Mesendoderm (in vitro differentiated cells): ENCODE data around the gene NLGN1.

Source experiments
- DNase-seq: peaks from one replicate; pipeline ENCODE4 v3.0.0; 2013
- H2AK5ac ChIP-seq: 2 replicates; pipeline ENCODE4 v1.6.1; 2013; ENCODE audit warnings: low read length, inconsistent platforms
- H2BK120ac ChIP-seq: 2 replicates; pipeline ENCODE4 v1.6.1; 2013; ENCODE audit warnings: low read depth, mild to moderate bottlenecking, low read length, moderate library complexity, mixed read lengths
- H2BK15ac ChIP-seq: replicated peaks from 2 replicates; pipeline ENCODE4 v1.6.1; 2013; ENCODE audit warnings: low read depth, mild to moderate bottlenecking, moderate library complexity
- H2BK5ac ChIP-seq: 2 replicates; pipeline ENCODE4 v1.6.1; 2013; ENCODE audit warnings: low read length, inconsistent platforms
- H3K18ac ChIP-seq: 2 replicates; pipeline ENCODE4 v1.6.1; 2013; ENCODE audit warnings: mild to moderate bottlenecking, low read length, mixed read lengths
- H3K23ac ChIP-seq: one replicate; pipeline ENCODE4 v1.6.1; 2013; ENCODE audit warnings: low read length
- H3K27ac ChIP-seq: 2 replicates; pipeline ENCODE4 v1.5.1; 2013; ENCODE audit warnings: low read depth, mild to moderate bottlenecking, inconsistent platforms, low read length, moderate library complexity
- H3K27me3 ChIP-seq: 2 replicates; pipeline ENCODE4 v1.6.1; 2013; ENCODE audit warnings: low read length, control low read depth, mild to moderate bottlenecking, inconsistent platforms; ENCODE audit not compliant: insufficient read depth, poor library complexity
- H3K36me3 ChIP-seq: 2 replicates; pipeline ENCODE4 v1.6.1; 2013; ENCODE audit warnings: low read length, inconsistent platforms; ENCODE audit not compliant: control insufficient read depth, insufficient read depth
- H3K4ac ChIP-seq: one replicate; pipeline ENCODE4 v1.6.1; 2013; ENCODE audit warnings: low read depth, mild to moderate bottlenecking, low read length, moderate library complexity
- H3K4me1 ChIP-seq: 2 replicates; pipeline ENCODE4 v1.6.1; 2013; ENCODE audit warnings: low read depth, low read length, inconsistent platforms; ENCODE audit not compliant: control insufficient read depth
- H3K4me2 ChIP-seq: 2 replicates; pipeline ENCODE4 v1.6.1; 2013; ENCODE audit warnings: low read length
- H3K4me3 ChIP-seq: 2 replicates; pipeline ENCODE4 v1.5.1; 2013; ENCODE audit warnings: mild to moderate bottlenecking, low read length
- H3K56ac ChIP-seq: one replicate; pipeline ENCODE4 v1.6.1; 2013; ENCODE audit warnings: low read length
- H3K79me1 ChIP-seq: 2 replicates; pipeline ENCODE4 v1.6.1; 2013; ENCODE audit warnings: low read length, inconsistent platforms
- H3K79me2 ChIP-seq: 2 replicates; pipeline ENCODE4 v1.6.1; 2013; ENCODE audit warnings: mild to moderate bottlenecking, low read length; ENCODE audit not compliant: control insufficient read depth, insufficient read depth
- H3K9ac ChIP-seq: 2 replicates; pipeline ENCODE4 v1.6.1; 2013; ENCODE audit warnings: low read length, inconsistent platforms
- H4K5ac ChIP-seq: one replicate; pipeline ENCODE4 v1.6.1; 2013; ENCODE audit warnings: low read length
- H4K8ac ChIP-seq: one replicate; pipeline ENCODE4 v1.6.1; 2013; ENCODE audit warnings: low read depth, mild to moderate bottlenecking, control low read depth, low read length, moderate library complexity
- WGBS: extraction: QIAGEN DNeasy Blood & Tissue Kit; methylation state at CpG from one replicate; pipeline ENCODE4 v1.1.7; 2013; ENCODE audit warnings: low lambda C conversion rate, missing lambda C conversion rate; ENCODE audit not compliant: insufficient coverage; ENCODE audit errors: extremely low coverage; 5-methylcytosine and 5-hydroxymethylcytosine counted together

Gene NLGN1

GRCh38 chr3:173753593-173753992 lies 356.0 kb downstream of the NLGN1 start:
- no peaks in the 10 kb centered on the region for H3K27me3 ChIP-seq
- no peak overlapping the region for H3K4me3 ChIP-seq
- H3K79me1 ChIP-seq = no peaks in the 10 kb centered on the region
- no peak overlapping the region for H3K27ac ChIP-seq
- H3K9ac ChIP-seq = no peak overlapping the region
- H2AK5ac ChIP-seq = no peak overlapping the region
- H3K79me2 ChIP-seq = no peaks in the 10 kb centered on the region
- H3K56ac ChIP-seq = no peak overlapping the region
- no peak overlapping the region for H4K8ac ChIP-seq
- no peak overlapping the region for H2BK15ac ChIP-seq
- H3K4me1 ChIP-seq = no peaks in the 10 kb centered on the region
- H3K36me3 ChIP-seq = no peaks in the 10 kb centered on the region
- no peak overlapping the region for H3K18ac ChIP-seq
- H3K4me2 ChIP-seq = no peak overlapping the region
- no peak for DNase-seq
- H2BK120ac ChIP-seq = no peak overlapping the region
- H2BK5ac ChIP-seq = no peak overlapping the region
- H3K4ac ChIP-seq = no peak overlapping the region
- H4K5ac ChIP-seq = no peak overlapping the region
- H3K23ac ChIP-seq = no peak overlapping the region

GRCh38 chr3:173755161-173755560 lies 357.6 kb downstream of the NLGN1 start:
- H3K23ac ChIP-seq = no peak overlapping the region
- no peaks in the 10 kb centered on the region for H3K36me3 ChIP-seq
- no peak overlapping the region for H3K56ac ChIP-seq
- no peaks in the 10 kb centered on the region for H3K4me1 ChIP-seq
- no peak for DNase-seq
- no peak overlapping the region for H2BK5ac ChIP-seq
- H3K4ac ChIP-seq = no peak overlapping the region
- H4K8ac ChIP-seq = no peak overlapping the region
- H3K9ac ChIP-seq = no peak overlapping the region
- H4K5ac ChIP-seq = no peak overlapping the region
- H3K4me3 ChIP-seq = no peak overlapping the region
- H3K27ac ChIP-seq = no peak overlapping the region
- H3K18ac ChIP-seq = no peak overlapping the region
- no peaks in the 10 kb centered on the region for H3K79me2 ChIP-seq
- H2BK15ac ChIP-seq = no peak overlapping the region
- H2AK5ac ChIP-seq = no peak overlapping the region
- no peaks in the 10 kb centered on the region for H3K27me3 ChIP-seq
- no peaks in the 10 kb centered on the region for H3K79me1 ChIP-seq
- H3K4me2 ChIP-seq = no peak overlapping the region
- no peak overlapping the region for H2BK120ac ChIP-seq

DNA sequence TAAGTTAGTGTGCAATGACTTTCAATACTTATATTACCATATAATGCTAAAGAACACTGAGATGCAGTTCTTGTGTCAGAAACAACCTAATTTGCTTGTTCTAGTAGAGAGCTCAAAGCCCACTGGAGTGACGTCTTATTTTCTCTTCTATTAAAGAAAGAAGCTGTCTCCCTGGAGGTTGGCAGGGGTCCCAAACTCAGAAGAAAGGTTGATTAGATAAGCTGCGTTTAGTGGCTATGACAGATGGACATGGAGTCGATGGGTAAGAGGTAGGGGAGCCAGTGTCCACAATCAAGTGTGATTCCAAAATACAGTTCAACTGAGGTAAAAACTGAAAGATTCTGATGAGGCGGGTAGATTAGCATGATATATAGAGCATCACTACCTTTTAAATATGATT lies 363.6 kb downstream of the NLGN1 start:
- H3K36me3 ChIP-seq = no peaks in the 10 kb centered on the region
- no peak overlapping the region for H3K23ac ChIP-seq
- no peak for DNase-seq
- H3K27me3 ChIP-seq = no peaks in the 10 kb centered on the region
- no peak overlapping the region for H3K4me2 ChIP-seq
- no peak overlapping the region for H2BK5ac ChIP-seq
- H3K4me1 ChIP-seq = no peaks in the 10 kb centered on the region
- no peak overlapping the region for H3K4ac ChIP-seq
- no peak overlapping the region for H4K8ac ChIP-seq
- no peak overlapping the region for H3K56ac ChIP-seq
- no peak overlapping the region for H3K27ac ChIP-seq
- H3K18ac ChIP-seq = no peak overlapping the region
- H2BK15ac ChIP-seq = no peak overlapping the region
- no peaks in the 10 kb centered on the region for H3K79me1 ChIP-seq
- no peak overlapping the region for H3K9ac ChIP-seq
- H3K79me2 ChIP-seq = no peaks in the 10 kb centered on the region
- H2AK5ac ChIP-seq = no peak overlapping the region
- no peak overlapping the region for H2BK120ac ChIP-seq
- H3K4me3 ChIP-seq = no peak overlapping the region
- H4K5ac ChIP-seq = no peak overlapping the region
- WGBS = no CpG with 5 or more reads among the region's 4 CpGs

- Histone ChIP-seq H3K4me3 (no peak overlapping the region), H2BK120ac (no peak overlapping the region), H3K4ac (no peak overlapping the region), H2AK5ac (no peak overlapping the region), H3K23ac (no peak overlapping the region), H3K27me3 (no peaks in the 10 kb centered on the region), H3K9ac (no peak overlapping the region), H4K5ac (no peak overlapping the region), H2BK5ac (no peak overlapping the region), H4K8ac (no peak overlapping the region), H3K56ac (no peak overlapping the region), H3K79me2 (no peaks in the 10 kb centered on the region), H3K4me1 (no peaks in the 10 kb centered on the region), H3K36me3 (no peaks in the 10 kb centered on the region), H3K4me2 (no peak overlapping the region), H3K27ac (no peak overlapping the region), H2BK15ac (no peak overlapping the region), H3K79me1 (no peaks in the 10 kb centered on the region), H3K18ac (no peak overlapping the region)
- DNase-seq = no peak
- whole genome bisulfite sequencing = no CpG with 5 or more reads among the region's 4 CpGs
Measured at GRCh38 chr3:173762501-173762900, 365.0 kb downstream of the NLGN1 start.

DNA sequence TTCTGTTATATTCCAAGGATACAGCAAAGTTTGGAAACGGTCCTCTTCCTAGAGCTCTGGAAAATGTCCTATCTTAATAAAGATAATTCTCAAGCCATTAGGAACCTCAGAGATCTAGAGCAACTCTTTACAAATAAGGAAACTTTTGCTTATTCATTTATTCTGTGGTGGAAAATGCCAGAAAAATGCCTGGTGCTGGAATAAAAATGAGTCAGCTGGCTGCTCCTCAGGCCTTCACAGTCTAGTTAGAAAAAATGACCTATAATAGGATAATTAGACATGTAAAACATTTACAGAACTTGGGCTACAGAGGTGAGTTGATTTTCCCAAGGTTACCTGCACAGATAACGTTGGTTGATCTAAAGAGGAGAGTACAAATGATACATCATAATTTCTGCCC lies 372.5 kb downstream of the NLGN1 start:
- H3K36me3 ChIP-seq = no peaks in the 10 kb centered on the region
- no peak overlapping the region for H3K4me2 ChIP-seq

DNA sequence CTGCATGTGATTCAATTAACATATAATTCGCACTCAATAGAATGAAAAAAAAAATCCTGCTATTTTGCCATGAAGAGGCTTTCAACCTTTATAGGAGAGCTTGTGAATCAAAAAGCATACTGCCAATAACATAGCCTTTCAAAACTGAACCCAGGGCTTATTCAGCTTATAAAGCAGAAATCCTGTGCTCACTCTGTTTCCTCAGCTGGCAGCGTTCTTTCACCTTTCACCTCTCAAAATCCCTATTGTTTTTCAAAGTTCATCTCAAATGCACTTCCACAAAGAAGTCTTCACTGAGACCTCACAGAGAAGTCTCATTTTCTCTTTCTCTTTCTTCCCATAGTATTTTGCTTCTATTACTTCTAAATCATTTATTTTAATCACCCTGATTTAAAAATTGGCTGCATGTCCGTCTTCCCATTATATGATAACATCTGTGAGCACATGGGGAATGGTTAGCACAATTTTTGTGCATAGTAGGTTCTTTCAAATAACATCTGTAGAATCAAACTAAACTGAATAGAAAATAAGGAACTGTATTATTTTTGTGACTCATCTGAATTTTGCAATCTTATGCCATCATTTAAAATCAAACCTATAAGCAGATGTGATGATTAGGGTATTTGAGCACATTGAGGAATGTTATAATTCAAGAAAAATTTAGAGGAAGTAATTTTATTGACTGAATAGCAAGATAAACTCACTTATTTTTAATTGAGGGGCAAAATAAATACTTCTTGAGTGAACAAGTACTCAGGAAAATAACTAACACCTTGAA lies 373.4 kb downstream of the NLGN1 start:
- no peak overlapping the region for H3K27ac ChIP-seq
- no peaks in the 10 kb centered on the region for H3K36me3 ChIP-seq
- no peak overlapping the region for H3K4ac ChIP-seq
- no peak overlapping the region for H3K23ac ChIP-seq
- no peaks in the 10 kb centered on the region for H3K4me1 ChIP-seq
- no peak overlapping the region for H4K8ac ChIP-seq
- no peak overlapping the region for H3K56ac ChIP-seq
- no peak for DNase-seq
- no peak overlapping the region for H3K18ac ChIP-seq
- no peak overlapping the region for H2BK120ac ChIP-seq
- H3K4me2 ChIP-seq = no peak overlapping the region
- no peak overlapping the region for H3K4me3 ChIP-seq
- H3K9ac ChIP-seq = no peak overlapping the region
- H3K79me1 ChIP-seq = no peaks in the 10 kb centered on the region
- no CpG with 5 or more reads among the region's 3 CpGs for WGBS
- no peak overlapping the region for H2BK15ac ChIP-seq
- H3K79me2 ChIP-seq = no peaks in the 10 kb centered on the region
- H4K5ac ChIP-seq = no peak overlapping the region
- no peak overlapping the region for H2BK5ac ChIP-seq
- no peak overlapping the region for H2AK5ac ChIP-seq
- no peaks in the 10 kb centered on the region for H3K27me3 ChIP-seq

More for the DNA sequence above, 372.5 kb downstream of the NLGN1 start:
- Histone ChIP-seq H3K27me3 (no peaks in the 10 kb centered on the region), H3K79me2 (no peaks in the 10 kb centered on the region), H3K23ac (no peak overlapping the region), H3K18ac (no peak overlapping the region), H3K56ac (no peak overlapping the region), H3K79me1 (no peaks in the 10 kb centered on the region), H4K8ac (no peak overlapping the region), H3K4me3 (no peak overlapping the region), H4K5ac (no peak overlapping the region), H3K4me1 (no peaks in the 10 kb centered on the region), H3K4ac (no peak overlapping the region), H2BK15ac (no peak overlapping the region), H3K27ac (no peak overlapping the region), H2BK5ac (no peak overlapping the region), H3K9ac (no peak overlapping the region), H2AK5ac (no peak overlapping the region), H2BK120ac (no peak overlapping the region)
- no peak for DNase-seq
- no CpG with 5 or more reads among the region's 2 CpGs for WGBS
